ENCODE results near the gene APBA1. TPM values are rescaled to one million over a fixed set of nuclear protein-coding genes. Genes with fewer than 3 reads are reported as not detected.

Gene APBA1
- total and polyA plus RNA-seq, 2 of the 4 experiments (the other 2 are of a cell fraction): 3.8 to 5.1 TPM

- Histone ChIP-seq H3K27ac (ENCODE audit: insufficient read depth, low read length) (no peak overlapping the region), H2BK5ac (ENCODE audit: low read depth, low read length, poor library complexity, severe bottlenecking) (no peak overlapping the region), H4K5ac (ENCODE audit: low read depth, low read length) (no peak overlapping the region), H3K14ac (replicated peaks; ENCODE audit: low read depth, low read length) (no peak overlapping the region), H2AFZ (replicated peaks; ENCODE audit: low read length, poor library complexity) (peak overlapping the region; percentile 5), H2AK9ac (replicated peaks; ENCODE audit: low read depth, low read length, poor library complexity) (no peak overlapping the region), H3K27me3 (ENCODE audit: control insufficient read depth, insufficient read depth, low read length) (no peaks in the 10 kb centered on the region), H2BK120ac (ENCODE audit: low read depth, low read length) (no peak overlapping the region), H3K9me3 (ENCODE audit: control insufficient read depth, insufficient read depth, low read length) (no peaks in the 10 kb centered on the region), H3K36me3 (ENCODE audit: control insufficient read depth, insufficient read depth, low read length) (no peaks in the 10 kb centered on the region), H3K4me1 (ENCODE audit: control insufficient read depth, insufficient read depth, low read length) (no peaks in the 10 kb centered on the region; the same call in none of the 2 replicates), H3K4me2 (ENCODE audit: low read depth, low read length) (no peak overlapping the region), H4K91ac (ENCODE audit: insufficient read depth, low read depth, low read length) (no peak overlapping the region), H2AK5ac (ENCODE audit: low read depth, low read length) (no peak overlapping the region), H2BK15ac (ENCODE audit: low read depth, low read length) (no peak overlapping the region), H3K56ac (ENCODE audit: extremely low read depth, insufficient read depth, low read length) (no peak overlapping the region), H4K20me1 (ENCODE audit: insufficient read depth, low read length) (no peaks in the 10 kb centered on the region), H2BK20ac (ENCODE audit: low read depth, low read length) (no peak overlapping the region), H4K8ac (ENCODE audit: low read depth in 2 of 2, low read length in 2 of 2) (no peak overlapping the region), H3K79me1 (ENCODE audit: low read depth in 1 of 2, low read length in 2 of 2) (no peaks in the 10 kb centered on the region; a peak in 2 of 4 replicates), H3K23ac (ENCODE audit: low read depth, low read length) (no peak overlapping the region), H3K9ac (ENCODE audit: low read depth, low read length) (no peak overlapping the region), H3K4ac (ENCODE audit: low read depth, low read length) (no peak overlapping the region), H3K9me1 (ENCODE audit: insufficient read depth, low read length) (peaks cover 4% of the 10 kb centered on the region), H3K18ac (ENCODE audit: low read depth, low read length) (no peak overlapping the region), H3K4me3 (ENCODE audit: insufficient read depth, low read depth, low read length) (no peak overlapping the region)
- ATAC-seq (ENCODE audit: low read depth): peak; percentile 50
- BruUV-seq (replicated peaks): no TSS peak
- 80% methylated on average over 2 of the region's 4 CpGs; no CpG with 5 or more reads in 1 of the 2 experiments for WGBS, 2 experiments (ENCODE audit: extremely low coverage in 2 of 2, insufficient read length in 1 of 2)
- CTCF ChIA-PET: no interaction called here
- in situ Hi-C loops (cut with MboI; ENCODE audit: low sequenced_read_pairs): no loop called here
- peak; percentile 35 for DNase-seq
- dilution Hi-C loops (cut with HindIII; ENCODE audit: low sequenced_read_pairs, unreplicated experiment): no loop called here
- POLR2A ChIA-PET (ENCODE audit: unreplicated experiment): no interaction called here
- intact Hi-C loops (cut with micrococcal nuclease): loop anchor here (2.0 kb wide), 1 partner anchor 14 kb away; no protein-coding TSS in a partner anchor
- no peak for TF ChIP-seq NFE2L2 (IDR thresholded peaks at IDR 0.05; ENCODE audit: low read depth, low read length)
- no peak for TF ChIP-seq MAZ (IDR thresholded peaks at IDR 0.05; ENCODE audit: borderline replicate concordance, low read depth, low read length)
- TF ChIP-seq MXI1 (IDR thresholded peaks at IDR 0.05; ENCODE audit: borderline replicate concordance, low read depth, low read length): no peak
- TF ChIP-seq CEBPB (IDR thresholded peaks at IDR 0.05; ENCODE audit: low read depth, low read length): no peak
- TF ChIP-seq POLR2A (IDR thresholded peaks at IDR 0.05; ENCODE audit: low read depth, low read length): no peak
- no peak for TF ChIP-seq USF2 (IDR thresholded peaks at IDR 0.05; ENCODE audit: low read depth, low read length)
- TF ChIP-seq MAFK (IDR thresholded peaks at IDR 0.05; ENCODE audit: low read depth, low read length): no peak
- no peak for TF ChIP-seq RCOR1 (IDR thresholded peaks at IDR 0.05; ENCODE audit: insufficient replicate concordance, low read length)
- no peak for TF ChIP-seq RFX5 (IDR thresholded peaks at IDR 0.05; ENCODE audit: low read depth, low read length)
- no peak for TF ChIP-seq RAD21 (IDR thresholded peaks at IDR 0.05; ENCODE audit: low read length)
- TF ChIP-seq CHD1 (IDR thresholded peaks at IDR 0.05; ENCODE audit: low read depth, low read length): no peak
- TF ChIP-seq, protein P1, sequence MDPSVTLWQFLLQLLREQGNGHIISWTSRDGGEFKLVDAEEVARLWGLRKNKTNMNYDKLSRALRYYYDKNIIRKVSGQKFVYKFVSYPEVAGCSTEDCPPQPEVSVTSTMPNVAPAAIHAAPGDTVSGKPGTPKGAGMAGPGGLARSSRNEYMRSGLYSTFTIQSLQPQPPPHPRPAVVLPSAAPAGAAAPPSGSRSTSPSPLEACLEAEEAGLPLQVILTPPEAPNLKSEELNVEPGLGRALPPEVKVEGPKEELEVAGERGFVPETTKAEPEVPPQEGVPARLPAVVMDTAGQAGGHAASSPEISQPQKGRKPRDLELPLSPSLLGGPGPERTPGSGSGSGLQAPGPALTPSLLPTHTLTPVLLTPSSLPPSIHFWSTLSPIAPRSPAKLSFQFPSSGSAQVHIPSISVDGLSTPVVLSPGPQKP (IDR thresholded peaks at IDR 0.05; ENCODE audit: borderline replicate concordance, low read depth, low read length): no peak
- no peak for TF ChIP-seq CTCF (conservative IDR thresholded peaks at IDR 0.05; ENCODE audit: low read depth, low read length)
- no peak for TF ChIP-seq BHLHE40 (IDR thresholded peaks at IDR 0.05; ENCODE audit: low read depth, low read length)
- no peak for TF ChIP-seq SMC3 (IDR thresholded peaks at IDR 0.05; ENCODE audit: low read depth, low read length)
- TF ChIP-seq FOS (IDR thresholded peaks at IDR 0.05; ENCODE audit: low read depth, low read length): no peak
Observed at GRCh38 chr9:69532396-69532795, 139.8 kb downstream of the APBA1 start.

All from IMR-90 (cell line).